ENCODE data around the gene TLE4.

Gene TLE4

GRCh38 chr9:79671558-79671957 lies 99.8 kb downstream of the TLE4 start:
- Histone ChIP-seq H2AFZ (no peak overlapping the region), H3K27ac (no peak overlapping the region)

DNA sequence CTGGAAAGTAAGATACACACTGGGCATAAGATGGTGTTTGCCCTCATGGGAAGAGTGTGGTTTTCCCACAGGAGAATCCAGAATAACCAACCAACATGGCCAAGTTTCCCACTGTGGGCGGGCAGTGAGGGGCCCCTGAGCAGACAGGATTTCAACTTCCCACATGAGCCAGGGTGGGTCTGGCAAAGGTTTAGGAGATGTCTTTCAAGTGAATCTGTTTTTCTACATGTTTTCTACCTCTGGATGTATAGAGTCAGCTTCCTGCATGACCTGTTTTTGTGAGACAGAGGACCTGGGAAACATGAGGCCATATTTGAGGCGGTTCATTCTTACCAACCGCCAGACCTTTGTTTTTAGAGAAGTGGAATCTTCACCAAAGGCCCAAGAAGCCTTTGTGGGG lies 100.5 kb downstream of the TLE4 start:
- Histone ChIP-seq H3K9me3 (ENCODE audit: control insufficient read depth, low read length) (no peaks in the 10 kb centered on the region), H3K27me3 (ENCODE audit: control insufficient read depth, insufficient read depth, low read length) (no peaks in the 10 kb centered on the region), H3K27ac (no peak overlapping the region), H3K79me2 (no peaks in the 10 kb centered on the region), H3K4me3 (ENCODE audit: low read depth, low read length) (no peak overlapping the region), H3K4me1 (no peaks in the 10 kb centered on the region), H2AFZ (no peak overlapping the region), H3K36me3 (ENCODE audit: control insufficient read depth, insufficient read depth, low read length) (no peaks in the 10 kb centered on the region), H3K9ac (no peak overlapping the region), H3K4me2 (ENCODE audit: low read length) (no peak overlapping the region)
- TF ChIP-seq, protein P1, sequence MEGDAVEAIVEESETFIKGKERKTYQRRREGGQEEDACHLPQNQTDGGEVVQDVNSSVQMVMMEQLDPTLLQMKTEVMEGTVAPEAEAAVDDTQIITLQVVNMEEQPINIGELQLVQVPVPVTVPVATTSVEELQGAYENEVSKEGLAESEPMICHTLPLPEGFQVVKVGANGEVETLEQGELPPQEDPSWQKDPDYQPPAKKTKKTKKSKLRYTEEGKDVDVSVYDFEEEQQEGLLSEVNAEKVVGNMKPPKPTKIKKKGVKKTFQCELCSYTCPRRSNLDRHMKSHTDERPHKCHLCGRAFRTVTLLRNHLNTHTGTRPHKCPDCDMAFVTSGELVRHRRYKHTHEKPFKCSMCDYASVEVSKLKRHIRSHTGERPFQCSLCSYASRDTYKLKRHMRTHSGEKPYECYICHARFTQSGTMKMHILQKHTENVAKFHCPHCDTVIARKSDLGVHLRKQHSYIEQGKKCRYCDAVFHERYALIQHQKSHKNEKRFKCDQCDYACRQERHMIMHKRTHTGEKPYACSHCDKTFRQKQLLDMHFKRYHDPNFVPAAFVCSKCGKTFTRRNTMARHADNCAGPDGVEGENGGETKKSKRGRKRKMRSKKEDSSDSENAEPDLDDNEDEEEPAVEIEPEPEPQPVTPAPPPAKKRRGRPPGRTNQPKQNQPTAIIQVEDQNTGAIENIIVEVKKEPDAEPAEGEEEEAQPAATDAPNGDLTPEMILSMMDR (IDR thresholded peaks at IDR 0.05), result no peak

More at GRCh38 chr9:79671558-79671957, 99.8 kb downstream of the TLE4 start:
- no peaks in the 10 kb centered on the region for H3K4me1 ChIP-seq
- TF ChIP-seq, protein P1 (IDR thresholded peaks at IDR 0.05), result no peak
- H3K79me2 ChIP-seq, result no peaks in the 10 kb centered on the region
- H3K27me3 ChIP-seq (ENCODE audit: control insufficient read depth, insufficient read depth, low read length), result no peaks in the 10 kb centered on the region
- no peaks in the 10 kb centered on the region for H3K9me3 ChIP-seq (ENCODE audit: control insufficient read depth, low read length)
- no peaks in the 10 kb centered on the region for H3K36me3 ChIP-seq (ENCODE audit: control insufficient read depth, insufficient read depth, low read length)
- no peak overlapping the region for H3K4me3 ChIP-seq (ENCODE audit: low read depth, low read length)
- H3K9ac ChIP-seq, result no peak overlapping the region
- no peak overlapping the region for H3K4me2 ChIP-seq (ENCODE audit: low read length)

DNA sequence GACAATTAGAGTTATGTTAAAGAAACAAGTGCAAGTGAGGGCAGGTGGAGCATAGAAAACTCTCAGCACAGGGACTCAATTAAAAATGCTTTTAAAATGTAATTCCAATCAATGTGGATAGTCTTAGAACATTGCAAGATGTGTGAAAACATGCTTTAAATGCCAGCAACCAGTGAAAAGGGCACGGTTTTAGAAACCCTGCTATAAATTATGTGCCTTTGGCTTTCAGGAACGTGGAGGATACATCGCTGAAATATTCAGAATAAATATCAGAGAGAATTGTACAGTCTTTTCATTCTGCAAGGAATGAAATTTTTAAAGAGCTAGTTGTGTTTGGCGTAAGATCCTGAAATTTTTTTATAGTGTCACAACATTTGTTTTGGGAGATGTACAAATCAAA lies 101.1 kb downstream of the TLE4 start:
- H3K36me3 ChIP-seq (ENCODE audit: control insufficient read depth, insufficient read depth, low read length), result no peaks in the 10 kb centered on the region
- no peak overlapping the region for H3K27ac ChIP-seq

GRCh38 chr9:79673614-79674013 lies 101.8 kb downstream of the TLE4 start:
- Histone ChIP-seq H3K4me1 (no peaks in the 10 kb centered on the region), H3K79me2 (no peaks in the 10 kb centered on the region), H3K9ac (no peak overlapping the region), H3K36me3 (ENCODE audit: control insufficient read depth, insufficient read depth, low read length) (no peaks in the 10 kb centered on the region), H3K27me3 (ENCODE audit: control insufficient read depth, insufficient read depth, low read length) (no peaks in the 10 kb centered on the region), H3K9me3 (ENCODE audit: control insufficient read depth, low read length) (no peaks in the 10 kb centered on the region), H3K4me2 (ENCODE audit: low read length) (no peak overlapping the region), H3K27ac (no peak overlapping the region), H2AFZ (no peak overlapping the region), H3K4me3 (ENCODE audit: low read depth, low read length) (no peak overlapping the region)
- TF ChIP-seq, protein P1 (IDR thresholded peaks at IDR 0.05), result no peak

More for the DNA sequence above, 101.1 kb downstream of the TLE4 start:
- Histone ChIP-seq H3K79me2 (no peaks in the 10 kb centered on the region), H3K4me3 (ENCODE audit: low read depth, low read length) (no peak overlapping the region), H3K4me2 (ENCODE audit: low read length) (no peak overlapping the region), H3K9ac (no peak overlapping the region), H2AFZ (no peak overlapping the region), H3K27me3 (ENCODE audit: control insufficient read depth, insufficient read depth, low read length) (no peaks in the 10 kb centered on the region), H3K9me3 (ENCODE audit: control insufficient read depth, low read length) (no peaks in the 10 kb centered on the region), H3K4me1 (no peaks in the 10 kb centered on the region)
- TF ChIP-seq, protein P1 (IDR thresholded peaks at IDR 0.05), result no peak

GRCh38 chr9:79674052-79674777 lies 102.5 kb downstream of the TLE4 start:
- H3K36me3 ChIP-seq (ENCODE audit: control insufficient read depth, insufficient read depth, low read length), result no peaks in the 10 kb centered on the region
- H3K4me3 ChIP-seq (ENCODE audit: low read depth, low read length), result no peak overlapping the region
- no peaks in the 10 kb centered on the region for H3K9me3 ChIP-seq (ENCODE audit: control insufficient read depth, low read length)
- H3K27me3 ChIP-seq (ENCODE audit: control insufficient read depth, insufficient read depth, low read length), result no peaks in the 10 kb centered on the region
- H3K79me2 ChIP-seq, result no peaks in the 10 kb centered on the region
- no peak overlapping the region for H3K9ac ChIP-seq
- no peak overlapping the region for H3K27ac ChIP-seq
- TF ChIP-seq, protein P1 (IDR thresholded peaks at IDR 0.05), result no peak
- H3K4me2 ChIP-seq (ENCODE audit: low read length), result no peak overlapping the region
- no peaks in the 10 kb centered on the region for H3K4me1 ChIP-seq
- H2AFZ ChIP-seq, result no peak overlapping the region
